Tibial nerve (tissue), 4 donors: ENCODE measurements around the gene PDCD1. TPM values are rescaled to one million over a fixed set of nuclear protein-coding genes. Genes with fewer than 3 reads are reported as not detected.
"Not testable (repeated sequence)": the region's sequence is repeated elsewhere in the genome, so short reads cannot be mapped to it uniquely, and the experiment has no call there.

Source experiments
- DNase-seq, 2 donors: peaks; one replicate each; pipeline ENCODE4 v3.0.0-alpha.2; 2019; ENCODE audit warnings: low spot score in 2 of 2
- H3K27ac ChIP-seq, 4 donors: fragments of 200-600 bp; sonication (generic) in 3 of 4; one replicate each; pipeline ENCODE4 v1.5.1; 2017 to 2019; ENCODE audit warnings: mild to moderate bottlenecking in 1 of 4
- H3K27me3 ChIP-seq, 2 donors: fragments of 200-600 bp; sonication (generic) in 1 of 2; one replicate each; pipeline versions ENCODE4 v1.5.1 to v1.6.0; 2017 to 2019
- H3K36me3 ChIP-seq, 3 donors: fragments of 200-600 bp; sonication (generic); one replicate each; pipeline ENCODE4 v1.5.1; 2018 to 2019
- H3K4me1 ChIP-seq, 4 donors: fragments of 200-600 bp; sonication (generic) in 3 of 4; one replicate each; pipeline ENCODE4 v1.5.1; 2017 to 2019
- H3K4me3 ChIP-seq, 4 donors: fragments of 200-600 bp; sonication (generic) in 3 of 4; one replicate each; pipeline ENCODE4 v1.5.1; 2017 to 2019; ENCODE audit warnings: mild to moderate bottlenecking in 1 of 4, moderate library complexity in 1 of 4
- H3K9me3 ChIP-seq, 4 donors: fragments of 200-600 bp; sonication (generic) in 3 of 4; one replicate each; pipeline ENCODE4 v1.5.1; 2017 to 2019
- CTCF ChIP-seq, 5 experiments: fragments of 200-600 bp in 3 of 5; fragments of 450-650 bp in 2 of 5; sonication (generic) in 3 of 5; IDR thresholded peaks; one replicate each; pipeline ENCODE4 v1.5.1; 2016 to 2019; ENCODE audit warnings: antibody characterized with exemption in 5 of 5, mild to moderate bottlenecking in 3 of 5, moderate library complexity in 2 of 5
- EP300 ChIP-seq, 2 donors: sonication (generic); formaldehyde crosslinking; IDR thresholded peaks; one replicate each; pipeline ENCODE4 v1.6.1; 2017; ENCODE audit warnings: antibody characterized with exemption in 2 of 2, mild to moderate bottlenecking in 1 of 2
- POLR2A ChIP-seq, 2 donors: fragments of 450-650 bp; IDR thresholded peaks; one replicate each; pipeline ENCODE4 v1.6.1; 2017; ENCODE audit warnings: antibody characterized with exemption in 2 of 2, mild to moderate bottlenecking in 2 of 2, moderate library complexity in 2 of 2
- WGBS, 2 donors: methylation state at CpG; one replicate each; pipeline ENCODE4 v1.1.5; 2018; 5-methylcytosine and 5-hydroxymethylcytosine counted together
- total RNA-seq, 4 donors: library from RNA; depleted of rRNA; stranded (reverse); fragments of >200 nt; gene quantifications; one replicate each; pipeline ENCODE4 v1.1.0, GENCODE V29; 2016

The PDCD1 gene
- total RNA-seq, 4 donors from 2014 or later: 0.22 to 0.60 (median 0.42) TPM; not detected in 1

- WGBS, 2 donors: 76 to 78% methylated on average over 14 of the region's 14 CpGs
- Histone ChIP-seq H3K9me3 (peaks cover 0 to 18% (median 0%) of the 10 kb centered on the region in 4 donors), H3K36me3 (no peaks in the 10 kb centered on the region), H3K4me3 (no peak overlapping the region), H3K27me3 (peaks cover 0 to 28% of the 10 kb centered on the region in 2 donors), H3K4me1 (no peaks in the 10 kb centered on the region), H3K27ac (no peak overlapping the region)
- DNase-seq: no peak
- TF ChIP-seq CTCF (IDR thresholded peaks at IDR 0.05) (no peak), POLR2A (IDR thresholded peaks at IDR 0.05) (no peak), EP300 (IDR thresholded peaks at IDR 0.05) (no peak)
These were observed 36.5 kb downstream of the PDCD1 start for GRCh38 chr2:241822264-241822623.

- Histone ChIP-seq H3K4me1 (no peaks in the 10 kb centered on the region), H3K4me3 (no peak overlapping the region), H3K9me3 (peaks cover 0 to 12% (median 0%) of the 10 kb centered on the region in 4 donors), H3K27ac (no peak overlapping the region), H3K36me3 (no peaks in the 10 kb centered on the region), H3K27me3 (peaks cover 0 to 29% of the 10 kb centered on the region in 2 donors)
- WGBS, 2 donors: 78 to 79% methylated on average over 28 of the region's 28 CpGs
- no peak for TF ChIP-seq CTCF (IDR thresholded peaks at IDR 0.05)
- no peak for TF ChIP-seq POLR2A (IDR thresholded peaks at IDR 0.05)
- no peak for TF ChIP-seq EP300 (IDR thresholded peaks at IDR 0.05)
- peak in 1 of 2 donors; percentile 10 for DNase-seq
These were observed 37.0 kb downstream of the PDCD1 start for GRCh38 chr2:241821460-241822263.

- peak in 1 of 2 donors; percentile 9 for DNase-seq
- H3K4me1 ChIP-seq: no peaks in the 10 kb centered on the region
- WGBS, 2 donors: 79 to 84% methylated on average over 14 to 29 of the region's 31 CpGs
- no peaks in the 10 kb centered on the region for H3K36me3 ChIP-seq
- peaks cover 0 to 38% of the 10 kb centered on the region in 2 donors for H3K27me3 ChIP-seq
- H3K4me3 ChIP-seq: no peak overlapping the region
- no peak overlapping the region for H3K27ac ChIP-seq
- TF ChIP-seq CTCF (IDR thresholded peaks at IDR 0.05) (no peak), EP300 (IDR thresholded peaks at IDR 0.05) (no peak), POLR2A (IDR thresholded peaks at IDR 0.05) (no peak)
- H3K9me3 ChIP-seq: peaks cover 0 to 8% (median 0%) of the 10 kb centered on the region in 4 donors
These were observed 37.9 kb downstream of the PDCD1 start for GRCh38 chr2:241820625-241821384.

GRCh38 chr2:241819947-241820624 is 38.6 kb downstream of the PDCD1 start:
- WGBS, 2 donors: 81 to 86% methylated on average over 27 of the region's 27 CpGs
- peak in 1 of 2 donors; percentile 10 for DNase-seq
- H3K4me3 ChIP-seq, H3K9me3 ChIP-seq, H3K4me1 ChIP-seq, H3K27ac ChIP-seq, H3K36me3 ChIP-seq: not testable (repeated sequence)
- peaks cover 0 to 38% of the 10 kb centered on the region in 2 donors for H3K27me3 ChIP-seq

- no peaks in the 10 kb centered on the region for H3K9me3 ChIP-seq
- H3K27me3 ChIP-seq: peaks cover 0 to 38% of the 10 kb centered on the region in 2 donors
- H3K4me3 ChIP-seq: no peak overlapping the region
- no peak overlapping the region for H3K27ac ChIP-seq
- no peak for DNase-seq
- TF ChIP-seq CTCF (IDR thresholded peaks at IDR 0.05) (no peak), EP300 (IDR thresholded peaks at IDR 0.05) (no peak), POLR2A (IDR thresholded peaks at IDR 0.05) (no peak)
- no peaks in the 10 kb centered on the region for H3K4me1 ChIP-seq
- H3K36me3 ChIP-seq: no peaks in the 10 kb centered on the region
- 60 to 61% methylated on average over 9 to 10 of the region's 10 CpGs for WGBS, 2 donors
These were observed 39.8 kb downstream of the PDCD1 start for GRCh38 chr2:241818943-241819270.
